WI38 (cell line): ENCODE results near the gene SLC13A3.

Source experiments
- H3K4me3 ChIP-seq: 2 replicates; pipeline ENCODE4 v1.5.1; 2011; ENCODE audit warnings: low read depth, mild to moderate bottlenecking, control low read depth, low read length
- CTCF ChIP-seq: IDR thresholded peaks from 2 replicates; pipeline ENCODE4 v1.5.1; 2012; ENCODE audit warnings: low read depth, mild to moderate bottlenecking, control low read depth, low read length

Gene SLC13A3

GRCh38 chr20:46638134-46638897 lies 12.9 kb downstream of the SLC13A3 start:
- no peak overlapping the region for H3K4me3 ChIP-seq
- no peak for TF ChIP-seq CTCF

GRCh38 chr20:46637427-46638133 lies 13.7 kb downstream of the SLC13A3 start:
- TF ChIP-seq CTCF: no peak
- no peak overlapping the region for H3K4me3 ChIP-seq

- no peak overlapping the region for H3K4me3 ChIP-seq
- TF ChIP-seq CTCF: no peak
These were observed 14.2 kb downstream of the SLC13A3 start for GRCh38 chr20:46637020-46637419.

GRCh38 chr20:46636514-46636913 lies 14.7 kb downstream of the SLC13A3 start:
- no peak for TF ChIP-seq CTCF
- no peak overlapping the region for H3K4me3 ChIP-seq

- TF ChIP-seq CTCF: no peak
- no peak overlapping the region for H3K4me3 ChIP-seq
These were observed 15.6 kb downstream of the SLC13A3 start for GRCh38 chr20:46635514-46636136.

- TF ChIP-seq CTCF: no peak
- no peak overlapping the region for H3K4me3 ChIP-seq
These were observed 16.7 kb downstream of the SLC13A3 start for GRCh38 chr20:46634528-46634927.
